Naive thymus-derived CD4-positive, alpha-beta T cell (primary cell): Measurements from ENCODE around the gene NUDT3. TPM values are rescaled to one million over a fixed set of nuclear protein-coding genes. Genes with fewer than 3 reads are reported as not detected.

Source experiments
- ATAC-seq: fragments of 150-1000 bp; cut with Tn5 transposase; 2 replicates; pipeline ENCODE4 v1.10.0; 2021; ENCODE audit warnings: mild to moderate bottlenecking, moderate library complexity
- CTCF ChIA-PET: fragments of 350-600 bp; sonication (Branson Sonifier 250); formaldehyde crosslinking; loops from one replicate; lab custom pipeline; 2021; ENCODE audit warnings: antibody characterized with exemption; lab: Charles Lee
- POLR2A ChIA-PET: fragments of 350-600 bp; sonication (Branson Sonifier 250); formaldehyde crosslinking; loops from one replicate; lab custom pipeline; 2021; ENCODE audit warnings: antibody characterized with exemption, inconsistent platforms; lab: Charles Lee
- DNase-seq, 9 donors: peaks; one replicate each; pipeline versions ENCODE4 v3.0.0 to v3.0.0-alpha.2; 2020 to 2022; ENCODE audit warnings: mixed read lengths in 1 of 9
- H3K27ac ChIP-seq: one replicate; pipeline ENCODE4 v1.7.0; 2013; ENCODE audit warnings: mild to moderate bottlenecking, low read depth, low read length, moderate library complexity
- H3K27me3 ChIP-seq, 2 donors: one replicate each; pipeline ENCODE4 v1.7.0; 2013; ENCODE audit warnings: low read length in 2 of 2, mild to moderate bottlenecking in 2 of 2, moderate library complexity in 2 of 2; ENCODE audit not compliant: control insufficient read depth in 2 of 2, insufficient read depth in 2 of 2
- H3K36me3 ChIP-seq, 3 experiments: 1 replicate in 2 of 3; 2 replicates in 1 of 3; pipeline ENCODE4 v1.7.0; 2013; ENCODE audit warnings: low read length in 3 of 3, mild to moderate bottlenecking in 3 of 3, moderate library complexity in 1 of 3; ENCODE audit not compliant: insufficient read depth in 3 of 3, control insufficient read depth in 2 of 3
- H3K4me1 ChIP-seq, 2 donors: one replicate each; pipeline ENCODE4 v1.7.0; 2013; ENCODE audit warnings: low read length in 2 of 2, mild to moderate bottlenecking in 2 of 2, moderate library complexity in 1 of 2; ENCODE audit not compliant: control insufficient read depth in 2 of 2, insufficient read depth in 2 of 2
- H3K4me3 ChIP-seq: 2 replicates; pipeline ENCODE4 v1.7.0; 2013; ENCODE audit warnings: mild to moderate bottlenecking, low read length
- H3K9me3 ChIP-seq, 3 experiments: 1 replicate in 2 of 3; 2 replicates in 1 of 3; pipeline ENCODE4 v1.7.0; 2013; ENCODE audit warnings: low read length in 3 of 3; ENCODE audit not compliant: control insufficient read depth in 2 of 3
- H3K27ac Mint-ChIP-seq, 9 donors: one replicate each; pipeline ENCODE4 v1.8.0; 2020 to 2022; ENCODE audit warnings: mixed read lengths in 9 of 9, mild to moderate bottlenecking in 8 of 9, moderate library complexity in 5 of 9, inconsistent platforms in 2 of 9
- H3K27me3 Mint-ChIP-seq, 5 donors: one replicate each; pipeline ENCODE4 v1.8.0; 2021 to 2022; ENCODE audit warnings: mixed read lengths in 5 of 5, mild to moderate bottlenecking in 1 of 5
- H3K36me3 Mint-ChIP-seq, 5 donors: one replicate each; pipeline ENCODE4 v1.8.0; 2020 to 2022; ENCODE audit warnings: mixed read lengths in 5 of 5, mild to moderate bottlenecking in 3 of 5, inconsistent platforms in 1 of 5
- H3K4me1 Mint-ChIP-seq, 7 donors: one replicate each; pipeline ENCODE4 v1.8.0; 2020 to 2022; ENCODE audit warnings: mixed read lengths in 7 of 7, mild to moderate bottlenecking in 3 of 7, inconsistent platforms in 1 of 7
- H3K4me3 Mint-ChIP-seq, 10 donors: one replicate each; pipeline ENCODE4 v1.8.0; 2020 to 2022; ENCODE audit warnings: mild to moderate bottlenecking in 10 of 10, mixed read lengths in 10 of 10, moderate library complexity in 6 of 10, inconsistent platforms in 2 of 10
- H3K9me3 Mint-ChIP-seq, 11 donors: one replicate each; pipeline ENCODE4 v1.8.0; 2020 to 2022; ENCODE audit warnings: mixed read lengths in 11 of 11, mild to moderate bottlenecking in 4 of 11, inconsistent platforms in 1 of 11, moderate library complexity in 1 of 11
- intact Hi-C, 2 donors: fragments of 100-400 bp; cut with micrococcal nuclease; formaldehyde crosslinking; loops; one replicate each; pipeline ENCODE4 v1.15.1; 2023
- polyA plus RNA-seq, 2 donors: library from polyadenylated mRNA; unstranded; fragments of 300-500 nt; fragmentation: Illumina TruSeq; gene quantifications; one replicate each; pipeline ENCODE4 v1.2.3, GENCODE V29; 2021
- total RNA-seq, 6 experiments: library from RNA in 5 of 6; stranded (reverse) in 5 of 6; gene quantifications; 1 replicate in 5 of 6; 2 replicates in 1 of 6; pipeline ENCODE4 v1.2.3 and lab custom pipeline; 2021 to 2026

Gene NUDT3
- total and polyA plus RNA-seq, 7 experiments from 2014 or later: 10.4 to 29.7 (median 23.4) TPM

- ATAC-seq: no peak
- H3K4me1 Mint-ChIP-seq: peaks cover 4 to 17% (median 6%) of the 10 kb centered on the region in 7 donors
- no peaks in the 10 kb centered on the region for H3K27me3 ChIP-seq
- no peaks in the 10 kb centered on the region for H3K27me3 Mint-ChIP-seq
- ChIA-PET POLR2A (no interaction called here), CTCF (interaction anchor here (0.6 kb wide), 1 partner anchor 79 kb away, joined by 6 read pairs; no protein-coding TSS in a partner anchor)
- no peaks in the 10 kb centered on the region for H3K9me3 ChIP-seq
- H3K9me3 Mint-ChIP-seq: no peaks in the 10 kb centered on the region
- H3K4me3 Mint-ChIP-seq: no peak overlapping the region
- intact Hi-C loops: no loop called here
- DNase-seq: no peak
- no peaks in the 10 kb centered on the region for H3K36me3 ChIP-seq
- H3K27ac Mint-ChIP-seq: no peak overlapping the region
- no peak overlapping the region for H3K4me3 ChIP-seq
- peaks cover 0 to 20% (median 0%) of the 10 kb centered on the region in 5 donors for H3K36me3 Mint-ChIP-seq
- no peak overlapping the region for H3K27ac ChIP-seq
- H3K4me1 ChIP-seq: no peaks in the 10 kb centered on the region
Measured at GRCh38 chr6:34304164-34304563, 88.3 kb downstream of the NUDT3 start.

GRCh38 chr6:34302929-34303328, 89.5 kb downstream of the NUDT3 start:
- Histone ChIP-seq H3K4me3 (no peak overlapping the region), H3K9me3 (no peaks in the 10 kb centered on the region), H3K4me1 (no peaks in the 10 kb centered on the region), H3K27me3 (no peaks in the 10 kb centered on the region), H3K36me3 (no peaks in the 10 kb centered on the region), H3K27ac (no peak overlapping the region)
- Mint-ChIP-seq H3K27me3 (no peaks in the 10 kb centered on the region), H3K4me1 (peaks cover 0 to 10% (median 3%) of the 10 kb centered on the region in 7 donors), H3K27ac (no peak overlapping the region), H3K9me3 (no peaks in the 10 kb centered on the region), H3K36me3 (peaks cover 0 to 17% (median 0%) of the 10 kb centered on the region in 5 donors), H3K4me3 (no peak overlapping the region)
- no peak for ATAC-seq
- intact Hi-C loops: no loop called here
- ChIA-PET POLR2A (interaction anchor here (0.6 kb wide), 1 partner anchor 123 kb away, joined by 3 read pairs; the partner anchor contains the start of gene RPS10), CTCF (no interaction called here)
- no peak for DNase-seq

- Histone ChIP-seq H3K27me3 (no peaks in the 10 kb centered on the region), H3K36me3 (no peaks in the 10 kb centered on the region), H3K4me1 (no peaks in the 10 kb centered on the region), H3K9me3 (no peaks in the 10 kb centered on the region), H3K27ac (no peak overlapping the region), H3K4me3 (no peak overlapping the region)
- DNase-seq (no peak), ATAC-seq (no peak)
- Mint-ChIP-seq H3K27ac (no peak overlapping the region), H3K27me3 (no peaks in the 10 kb centered on the region), H3K9me3 (no peaks in the 10 kb centered on the region), H3K4me3 (no peak overlapping the region), H3K4me1 (peaks cover 0 to 10% (median 5%) of the 10 kb centered on the region in 7 donors), H3K36me3 (peaks cover 0 to 13% (median 0%) of the 10 kb centered on the region in 5 donors)
- POLR2A ChIA-PET: no interaction called here
- intact Hi-C loops: no loop called here
- CTCF ChIA-PET: interaction anchor here (1.8 kb wide), 1 partner anchor 111 kb away, joined by 5 read pairs; no protein-coding TSS in a partner anchor
Measured at GRCh38 chr6:34301408-34301807, 91.1 kb downstream of the NUDT3 start.

GRCh38 chr6:34300332-34300751, 92.1 kb downstream of the NUDT3 start:
- Histone ChIP-seq H3K36me3 (peaks cover 0 to 4% (median 0%) of the 10 kb centered on the region in 3 experiments), H3K9me3 (no peaks in the 10 kb centered on the region), H3K4me1 (no peaks in the 10 kb centered on the region), H3K4me3 (no peak overlapping the region), H3K27me3 (no peaks in the 10 kb centered on the region), H3K27ac (no peak overlapping the region)
- ChIA-PET POLR2A (no interaction called here), CTCF (interaction anchor here (0.5 to 1.8 kb wide), 2 partner anchors 110 to 132 kb away, joined by 4 to 5 read pairs; no protein-coding TSS in a partner anchor)
- no peaks in the 10 kb centered on the region for H3K9me3 Mint-ChIP-seq
- ATAC-seq (peak; percentile 48), DNase-seq (no peak)
- H3K4me3 Mint-ChIP-seq: no peak overlapping the region
- intact Hi-C loops: no loop called here
- peaks cover 0 to 9% (median 4%) of the 10 kb centered on the region in 5 donors for H3K36me3 Mint-ChIP-seq
- H3K27ac Mint-ChIP-seq: no peak overlapping the region
- H3K4me1 Mint-ChIP-seq: peaks cover 0 to 18% (median 10%) of the 10 kb centered on the region in 7 donors
- no peaks in the 10 kb centered on the region for H3K27me3 Mint-ChIP-seq

GRCh38 chr6:34298941-34299340, 93.5 kb downstream of the NUDT3 start:
- intact Hi-C loops: no loop called here
- Mint-ChIP-seq H3K36me3 (peaks cover 5 to 14% (median 7%) of the 10 kb centered on the region in 5 donors), H3K27me3 (no peaks in the 10 kb centered on the region), H3K9me3 (peaks cover 0 to 2% (median 0%) of the 10 kb centered on the region in 11 donors), H3K27ac (no peak overlapping the region), H3K4me3 (no peak overlapping the region), H3K4me1 (peaks cover 0 to 21% (median 10%) of the 10 kb centered on the region in 7 donors)
- no peak overlapping the region for H3K4me3 ChIP-seq
- peaks cover 0 to 6% (median 0%) of the 10 kb centered on the region in 3 experiments for H3K36me3 ChIP-seq
- no peaks in the 10 kb centered on the region for H3K4me1 ChIP-seq
- CTCF ChIA-PET: no interaction called here
- no peaks in the 10 kb centered on the region for H3K9me3 ChIP-seq
- H3K27me3 ChIP-seq: no peaks in the 10 kb centered on the region
- POLR2A ChIA-PET: no interaction called here
- ATAC-seq (no peak), DNase-seq (no peak)
- no peak overlapping the region for H3K27ac ChIP-seq

GRCh38 chr6:34295721-34296120, 96.7 kb downstream of the NUDT3 start:
- Histone ChIP-seq H3K4me3 (no peak overlapping the region), H3K4me1 (no peaks in the 10 kb centered on the region), H3K27me3 (no peaks in the 10 kb centered on the region), H3K36me3 (peaks cover 0 to 26% (median 6%) of the 10 kb centered on the region in 3 experiments), H3K27ac (no peak overlapping the region), H3K9me3 (no peaks in the 10 kb centered on the region)
- Mint-ChIP-seq H3K4me1 (peaks cover 0 to 17% (median 10%) of the 10 kb centered on the region in 7 donors), H3K9me3 (peaks cover 0 to 2% (median 0%) of the 10 kb centered on the region in 11 donors), H3K36me3 (peaks cover 13 to 23% (median 17%) of the 10 kb centered on the region in 5 donors), H3K27me3 (no peaks in the 10 kb centered on the region), H3K27ac (peak overlapping the region in 4 of 9 donors; percentile 31 to 53 (median 46)), H3K4me3 (peak overlapping the region in 1 of 10 donors; percentile 58)
- intact Hi-C loops: no loop called here
- POLR2A ChIA-PET: no interaction called here
- ATAC-seq (no peak), DNase-seq (no peak)
- CTCF ChIA-PET: no interaction called here

GRCh38 chr6:34292954-34293353, 99.5 kb downstream of the NUDT3 start:
- Histone ChIP-seq H3K36me3 (peaks cover 0 to 26% (median 6%) of the 10 kb centered on the region in 3 experiments), H3K27me3 (no peaks in the 10 kb centered on the region), H3K27ac (no peak overlapping the region), H3K4me1 (peaks cover 0 to 3% of the 10 kb centered on the region in 2 donors), H3K4me3 (no peak overlapping the region), H3K9me3 (no peaks in the 10 kb centered on the region)
- Mint-ChIP-seq H3K4me1 (peaks cover 0 to 32% (median 23%) of the 10 kb centered on the region in 7 donors), H3K27me3 (no peaks in the 10 kb centered on the region), H3K9me3 (peaks cover 0 to 2% (median 0%) of the 10 kb centered on the region in 11 donors), H3K27ac (no peak overlapping the region), H3K4me3 (no peak overlapping the region), H3K36me3 (peaks cover 13 to 37% (median 17%) of the 10 kb centered on the region in 5 donors)
- ChIA-PET POLR2A (interaction anchor here (0.6 kb wide), 1 partner anchor 847 kb away, joined by 3 read pairs; no protein-coding TSS in a partner anchor), CTCF (interaction anchor here (1.7 kb wide), 1 partner anchor 13 kb away, joined by 3 read pairs; no protein-coding TSS in a partner anchor)
- no peak for DNase-seq
- ATAC-seq: no peak
- intact Hi-C loops: no loop called here
